GM23248 (cell line): Measurements from ENCODE around the gene CCDC183. TPM values are rescaled to one million over a fixed set of nuclear protein-coding genes. Genes with fewer than 3 reads are reported as not detected.

ENCODE experiments used
- DNase-seq: peaks from one replicate; pipeline ENCODE4 v3.0.0-alpha.2; 2015
- H2AFZ ChIP-seq: fragments of 200-600 bp; sonication (generic); 2 replicates; pipeline ENCODE4 v1.6.1; 2016; ENCODE audit warnings: antibody characterized with exemption
- H3F3A ChIP-seq: fragments of 200-600 bp; sonication (generic); 2 replicates; pipeline ENCODE4 v1.6.1; 2016; ENCODE audit warnings: mild to moderate bottlenecking, antibody characterized with exemption, mixed run types; ENCODE audit not compliant: insufficient read depth
- H3K27ac ChIP-seq: fragments of 200-600 bp; sonication (generic); 2 replicates; pipeline ENCODE4 v1.5.1; 2016; ENCODE audit warnings: mild to moderate bottlenecking
- H3K27me3 ChIP-seq: fragments of 200-600 bp; sonication (generic); replicated peaks from 2 replicates; pipeline ENCODE4 v1.6.1; 2016; ENCODE audit warnings: mild to moderate bottlenecking; ENCODE audit not compliant: insufficient read depth
- H3K36me3 ChIP-seq: fragments of 200-600 bp; sonication (generic); 2 replicates; pipeline ENCODE4 v1.6.1; 2016; ENCODE audit warnings: low read depth, mild to moderate bottlenecking
- H3K4me1 ChIP-seq: fragments of 200-600 bp; sonication (generic); 2 replicates; pipeline ENCODE4 v1.6.1; 2016; ENCODE audit warnings: mild to moderate bottlenecking; ENCODE audit not compliant: insufficient read depth
- H3K4me2 ChIP-seq: fragments of 200-600 bp; sonication (generic); one replicate; pipeline ENCODE4 v1.6.1; 2016; ENCODE audit warnings: mild to moderate bottlenecking; ENCODE audit not compliant: unreplicated experiment
- H3K4me3 ChIP-seq: fragments of 200-600 bp; sonication (generic); 2 replicates; pipeline ENCODE4 v1.5.1; 2016; ENCODE audit warnings: mild to moderate bottlenecking
- H3K79me2 ChIP-seq: fragments of 200-600 bp; sonication (generic); 2 replicates; pipeline ENCODE4 v1.6.1; 2016; ENCODE audit warnings: mild to moderate bottlenecking; ENCODE audit not compliant: insufficient read depth
- H3K9ac ChIP-seq: fragments of 200-600 bp; sonication (generic); 2 replicates; pipeline ENCODE4 v1.6.1; 2016; ENCODE audit warnings: mild to moderate bottlenecking
- H3K9me2 ChIP-seq: fragments of 200-600 bp; sonication (generic); 2 replicates; pipeline ENCODE4 v1.6.1; 2016; ENCODE audit warnings: mixed run types, mild to moderate bottlenecking, moderate library complexity; ENCODE audit not compliant: insufficient read depth
- H3K9me3 ChIP-seq: fragments of 200-600 bp; sonication (generic); one replicate; pipeline ENCODE4 v1.6.1; 2017; ENCODE audit warnings: low read depth
- H4K20me1 ChIP-seq: fragments of 200-600 bp; sonication (generic); 2 replicates; pipeline ENCODE4 v1.6.0; 2016; ENCODE audit not compliant: insufficient read depth
- EZH2 ChIP-seq: fragments of 200-600 bp; sonication (generic); IDR thresholded peaks from 2 replicates; pipeline ENCODE4 v1.6.1; 2018; ENCODE audit warnings: antibody characterized with exemption, mild to moderate bottlenecking; ENCODE audit not compliant: insufficient read depth, poor library complexity, severe bottlenecking
- EZH2phosphoT487 ChIP-seq: fragments of 200-600 bp; sonication (generic); IDR thresholded peaks from 2 replicates; pipeline ENCODE4 v1.6.1; 2018; ENCODE audit warnings: antibody characterized with exemption, moderate library complexity, mild to moderate bottlenecking, low read depth; ENCODE audit not compliant: insufficient read depth
- WGBS, 2 experiments: methylation state at CpG; one replicate each; pipeline ENCODE4 v1.1.6; 2015 to 2017; ENCODE audit warnings: low lambda C conversion rate in 2 of 2, low coverage in 1 of 2; ENCODE audit errors: missing lambda C conversion rate in 2 of 2; 5-methylcytosine and 5-hydroxymethylcytosine counted together
- in situ Hi-C: fragments of 300-500 bp; cut with MboI; formaldehyde crosslinking; loops from 2 replicates; pipeline ENCODE4 v1.15.0; 2020
- polyA plus RNA-seq: library from polyadenylated mRNA; unstranded; fragments of >200 nt; fragmentation: Nextera tagmentation; extraction: Ambion mirVana; gene quantifications from 2 replicates; pipeline ENCODE4 v1.2.1, GENCODE V29; 2016
- total RNA-seq: library from RNA; depleted of rRNA; stranded (reverse); fragments of >200 nt; shearing (Covaris generic); gene quantifications from 2 replicates; pipeline ENCODE4 v1.2.3, GENCODE V29; 2014

Gene CCDC183
- total and polyA plus RNA-seq, 2 experiments from 2014 or later, result 0.76 to 1.5 TPM

DNA sequence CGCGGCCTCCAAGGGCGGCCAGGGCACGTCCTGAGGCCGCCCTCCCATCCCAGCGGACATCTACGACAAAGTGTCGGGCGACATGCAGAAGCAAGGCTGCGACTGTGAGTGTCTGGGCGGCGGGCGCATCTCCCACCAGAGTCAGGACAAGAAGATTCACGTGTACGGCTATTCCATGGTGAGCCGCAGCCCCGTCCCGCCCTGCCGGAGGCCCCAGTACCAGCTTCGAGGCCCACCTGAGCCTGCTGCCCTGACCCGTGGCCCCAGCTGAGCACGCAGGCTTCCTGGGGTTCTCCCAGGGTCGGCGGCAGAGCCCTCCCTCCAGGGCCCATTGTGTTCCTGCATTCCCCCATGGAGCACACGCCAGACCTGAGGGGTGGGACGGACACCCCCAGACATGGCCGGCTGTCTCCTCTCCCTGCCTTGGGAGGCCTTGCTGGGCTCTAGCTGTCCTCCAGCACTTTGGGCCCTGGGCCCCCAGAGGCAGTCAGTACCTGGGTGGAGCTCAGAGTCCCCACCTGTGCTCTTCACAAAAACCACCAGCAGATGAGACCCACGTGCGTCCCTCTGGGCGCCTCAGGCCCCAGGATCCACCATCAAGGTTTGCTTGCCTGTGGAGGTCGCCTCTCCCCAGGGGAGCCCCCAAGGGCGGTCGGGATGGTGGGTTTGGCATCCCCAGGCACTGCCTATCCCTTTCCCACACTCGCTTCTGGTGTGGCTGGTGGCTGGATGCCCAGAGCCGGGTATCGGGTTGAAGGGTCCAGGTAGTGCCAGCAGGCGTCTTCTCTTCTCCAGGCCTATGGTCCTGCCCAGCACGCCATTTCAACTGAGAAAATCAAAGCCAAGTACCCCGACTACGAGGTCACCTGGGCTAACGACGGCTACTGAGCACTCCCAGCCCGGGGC lies 54.1 kb downstream of the CCDC183 start:
- Histone ChIP-seq H4K20me1 (no peaks in the 10 kb centered on the region), H3K9me3 (no peaks in the 10 kb centered on the region), H3K36me3 (no peaks in the 10 kb centered on the region), H3K27ac (peak overlapping the region; percentile 19; the same call in 1 of the 2 replicates), H3K27me3 (0 out of 2 replicates have a peak, but pooled peaks cover under 1% of the 10 kb centered on the region), H3K9ac (peak overlapping the region; percentile 83), H3K9me2 (no peaks in the 10 kb centered on the region), H3F3A (no peaks in the 10 kb centered on the region), H2AFZ (no peak overlapping the region), H3K4me1 (no peaks in the 10 kb centered on the region), H3K4me2 (peak overlapping the region; percentile 89), H3K4me3 (peak overlapping the region; percentile 84), H3K79me2 (peaks cover 7% of the 10 kb centered on the region; the same call in 1 of the 2 replicates)
- in situ Hi-C loops, result no loop called here
- no peak for TF ChIP-seq EZH2phosphoT487
- TF ChIP-seq EZH2, result no peak
- no peak for DNase-seq
- 43 to 46% methylated on average over 40 to 41 of the region's 43 CpGs for WGBS, 2 experiments

DNA sequence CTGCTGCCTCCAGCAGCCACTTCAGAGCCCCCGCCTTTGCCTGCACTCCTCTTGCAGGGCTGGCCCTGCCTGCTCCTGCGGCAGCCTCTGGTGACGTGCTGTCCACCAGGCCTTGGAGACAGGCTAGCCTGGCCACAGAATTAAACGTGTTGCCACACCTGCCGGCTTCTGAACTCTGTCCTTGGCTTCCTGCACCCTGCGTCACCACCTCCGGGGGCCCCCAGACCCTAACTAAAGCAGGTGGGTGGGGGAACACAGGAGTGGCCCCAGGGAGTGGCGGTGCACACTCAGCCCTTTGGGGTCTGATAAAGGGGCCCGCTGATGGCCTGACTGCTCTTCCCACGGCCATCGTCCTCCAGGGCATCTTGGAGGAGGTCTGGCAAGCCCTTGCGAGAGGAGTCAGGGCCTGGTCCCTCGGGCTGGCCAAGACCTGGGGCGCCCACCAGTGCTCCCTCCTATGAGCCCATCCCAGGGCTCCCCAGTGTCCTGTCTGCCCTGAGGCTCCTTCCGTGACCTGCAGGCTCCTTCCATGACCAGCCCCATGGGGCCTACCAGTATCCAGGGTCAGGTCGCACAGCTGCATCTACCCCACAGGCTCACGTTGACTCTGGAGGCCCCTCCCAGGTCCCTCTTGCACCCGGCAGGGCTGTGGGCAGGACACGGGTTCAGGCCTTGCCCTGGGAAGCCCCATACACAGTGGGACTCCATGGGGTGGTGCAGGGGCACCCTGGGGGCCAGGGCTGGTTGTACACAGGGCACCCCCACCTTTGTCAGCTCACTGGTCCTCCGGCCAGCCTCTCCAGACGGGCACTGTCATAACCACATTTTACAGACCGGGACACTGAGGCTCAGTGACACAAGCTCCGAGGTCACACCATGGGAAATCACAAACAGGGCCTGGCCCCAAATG lies 55.0 kb downstream of the CCDC183 start:
- H3K4me3 ChIP-seq, result no peak overlapping the region
- no peaks in the 10 kb centered on the region for H3K4me1 ChIP-seq
- peak overlapping the region; percentile 89 for H3K4me2 ChIP-seq
- no peak overlapping the region; the same call in 1 of the 2 replicates for H3K9ac ChIP-seq
- WGBS, 2 experiments, result 76 to 79% methylated on average over 23 of the region's 23 CpGs
- H4K20me1 ChIP-seq, result no peaks in the 10 kb centered on the region
- TF ChIP-seq EZH2 (no peak), EZH2phosphoT487 (no peak)
- no peak for DNase-seq
- H3K27ac ChIP-seq, result no peak overlapping the region
- no peaks in the 10 kb centered on the region for H3K36me3 ChIP-seq
- no peaks in the 10 kb centered on the region for H3K9me2 ChIP-seq
- H3F3A ChIP-seq, result no peaks in the 10 kb centered on the region
- in situ Hi-C loops, result no loop called here
- H3K79me2 ChIP-seq, result peaks cover 7% of the 10 kb centered on the region; the same call in 1 of the 2 replicates
- H3K9me3 ChIP-seq, result no peaks in the 10 kb centered on the region
- no peaks in the 10 kb centered on the region for H3K27me3 ChIP-seq
- no peak overlapping the region for H2AFZ ChIP-seq

GRCh38 chr9:136851941-136852663 lies 56.0 kb downstream of the CCDC183 start, which contains the start of gene MAMDC4:
Gene MAMDC4 (plus strand): TSS chr9:136852346. CDS start chr9:136852417, 71 bp downstream.
- TF ChIP-seq EZH2phosphoT487, result no peak
- no peak for TF ChIP-seq EZH2
- 70 to 73% methylated on average over 16 to 23 of the region's 23 CpGs for WGBS, 2 experiments
- Histone ChIP-seq H3K4me3 (no peak within 1 kb of the TSS), H3K9me3 (no peaks in the 10 kb centered on the region), H3F3A (no peaks in the 10 kb centered on the region), H3K27me3 (no peaks in the 10 kb centered on the region), H3K9me2 (no peaks in the 10 kb centered on the region), H3K4me1 (no peaks in the 10 kb centered on the region), H4K20me1 (no peaks in the 10 kb centered on the region), H3K36me3 (no peaks in the 10 kb centered on the region), H3K79me2 (peaks cover 7% of the 10 kb centered on the region; the same call in 1 of the 2 replicates), H3K9ac (no peak within 1 kb of the TSS), H3K27ac (no peak within 1 kb of the TSS), H2AFZ (no peak within 1 kb of the TSS), H3K4me2 (no peak within 1 kb of the TSS)
- in situ Hi-C loops, result no loop called here
- DNase-seq, result no peak
